ENCODE measurements around the gene PIK3AP1.
A peak's percentile ranks its signal among the peaks of the same experiment; 100 is the strongest.

Gene PIK3AP1

DNA sequence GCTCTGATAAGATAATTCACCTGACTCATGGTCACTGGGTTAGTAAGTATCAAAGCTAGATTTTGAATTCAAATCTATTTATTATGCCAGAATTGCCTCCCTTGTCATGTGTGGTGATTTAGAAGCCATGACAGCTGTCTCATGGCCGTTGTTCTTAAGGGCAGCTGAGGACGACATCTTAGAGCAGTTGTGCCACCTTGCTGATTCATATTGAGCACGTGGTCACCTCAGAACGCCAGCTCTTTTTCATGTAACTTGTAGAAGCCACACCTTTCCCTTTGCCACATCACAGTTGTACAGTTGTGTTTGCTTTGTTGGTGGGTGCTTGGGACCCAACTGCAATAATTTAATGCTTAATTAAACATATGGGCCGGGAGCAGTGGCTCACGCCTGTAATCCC is 4.3 kb upstream of the PIK3AP1 start:
- H3K27ac ChIP-seq (ENCODE audit: low read depth, low read length), result no peak overlapping the region
- H3K79me2 ChIP-seq (ENCODE audit: insufficient read depth, low read length), result peaks cover 2% of the 10 kb centered on the region
- H3K9me2 ChIP-seq (replicated peaks; ENCODE audit: insufficient read depth, low read length), result no peaks in the 10 kb centered on the region
- TF ChIP-seq EZH2phosphoT487 (conservative IDR thresholded peaks at IDR 0.05; ENCODE audit: low read length), result no peak
- TF ChIP-seq, protein P1, sequence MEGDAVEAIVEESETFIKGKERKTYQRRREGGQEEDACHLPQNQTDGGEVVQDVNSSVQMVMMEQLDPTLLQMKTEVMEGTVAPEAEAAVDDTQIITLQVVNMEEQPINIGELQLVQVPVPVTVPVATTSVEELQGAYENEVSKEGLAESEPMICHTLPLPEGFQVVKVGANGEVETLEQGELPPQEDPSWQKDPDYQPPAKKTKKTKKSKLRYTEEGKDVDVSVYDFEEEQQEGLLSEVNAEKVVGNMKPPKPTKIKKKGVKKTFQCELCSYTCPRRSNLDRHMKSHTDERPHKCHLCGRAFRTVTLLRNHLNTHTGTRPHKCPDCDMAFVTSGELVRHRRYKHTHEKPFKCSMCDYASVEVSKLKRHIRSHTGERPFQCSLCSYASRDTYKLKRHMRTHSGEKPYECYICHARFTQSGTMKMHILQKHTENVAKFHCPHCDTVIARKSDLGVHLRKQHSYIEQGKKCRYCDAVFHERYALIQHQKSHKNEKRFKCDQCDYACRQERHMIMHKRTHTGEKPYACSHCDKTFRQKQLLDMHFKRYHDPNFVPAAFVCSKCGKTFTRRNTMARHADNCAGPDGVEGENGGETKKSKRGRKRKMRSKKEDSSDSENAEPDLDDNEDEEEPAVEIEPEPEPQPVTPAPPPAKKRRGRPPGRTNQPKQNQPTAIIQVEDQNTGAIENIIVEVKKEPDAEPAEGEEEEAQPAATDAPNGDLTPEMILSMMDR (IDR thresholded peaks at IDR 0.05; ENCODE audit: insufficient read depth, low read length, poor library complexity, severe bottlenecking), result no peak
- no peaks in the 10 kb centered on the region for H3K9me3 ChIP-seq (ENCODE audit: insufficient read depth, low read length)
- H3K4me3 ChIP-seq (ENCODE audit: insufficient read depth, low read length, poor library complexity, severe bottlenecking), result no peak overlapping the region
- no peaks in the 10 kb centered on the region for H4K20me1 ChIP-seq (ENCODE audit: low read depth, low read length)
- no peak overlapping the region for H3K9ac ChIP-seq (ENCODE audit: low read length)
- no peak overlapping the region for H2AFZ ChIP-seq (ENCODE audit: low read depth, low read length, severe bottlenecking)
- no peaks in the 10 kb centered on the region for H3K36me3 ChIP-seq (ENCODE audit: low read length)
- no peak overlapping the region for H3K4me2 ChIP-seq (ENCODE audit: low read depth, low read length, poor library complexity, severe bottlenecking)
- peaks cover 34% of the 10 kb centered on the region for H3F3A ChIP-seq (ENCODE audit: insufficient read depth)
- H3K27me3 ChIP-seq (ENCODE audit: low read length), result no peaks in the 10 kb centered on the region

GRCh38 chr10:96721207-96721572 is 876 bp upstream of the PIK3AP1 start:
- Histone ChIP-seq H3K27ac (ENCODE audit: low read depth, low read length) (peak overlapping the region; percentile 96), H3K79me2 (ENCODE audit: insufficient read depth, low read length) (peaks cover 36% of the 10 kb centered on the region), H4K20me1 (ENCODE audit: low read depth, low read length) (no peaks in the 10 kb centered on the region), H3K9me3 (ENCODE audit: insufficient read depth, low read length) (no peaks in the 10 kb centered on the region), H3K4me3 (ENCODE audit: insufficient read depth, low read length, poor library complexity, severe bottlenecking) (peak overlapping the region; percentile 78), H3F3A (ENCODE audit: insufficient read depth) (peaks cover 24% of the 10 kb centered on the region), H3K9me2 (replicated peaks; ENCODE audit: insufficient read depth, low read length) (no peaks in the 10 kb centered on the region), H3K9ac (ENCODE audit: low read length) (peak overlapping the region; percentile 83), H3K36me3 (ENCODE audit: low read length) (peaks cover 5% of the 10 kb centered on the region; the same call in 1 of the 2 replicates), H2AFZ (ENCODE audit: low read depth, low read length, severe bottlenecking) (peak overlapping the region; percentile 1), H3K4me2 (ENCODE audit: low read depth, low read length, poor library complexity, severe bottlenecking) (peak overlapping the region; percentile 95), H3K27me3 (ENCODE audit: low read length) (no peaks in the 10 kb centered on the region)
- TF ChIP-seq, protein P1 (IDR thresholded peaks at IDR 0.05; ENCODE audit: insufficient read depth, low read length, poor library complexity, severe bottlenecking), result no peak
- no peak for TF ChIP-seq EZH2phosphoT487 (conservative IDR thresholded peaks at IDR 0.05; ENCODE audit: low read length)

DNA sequence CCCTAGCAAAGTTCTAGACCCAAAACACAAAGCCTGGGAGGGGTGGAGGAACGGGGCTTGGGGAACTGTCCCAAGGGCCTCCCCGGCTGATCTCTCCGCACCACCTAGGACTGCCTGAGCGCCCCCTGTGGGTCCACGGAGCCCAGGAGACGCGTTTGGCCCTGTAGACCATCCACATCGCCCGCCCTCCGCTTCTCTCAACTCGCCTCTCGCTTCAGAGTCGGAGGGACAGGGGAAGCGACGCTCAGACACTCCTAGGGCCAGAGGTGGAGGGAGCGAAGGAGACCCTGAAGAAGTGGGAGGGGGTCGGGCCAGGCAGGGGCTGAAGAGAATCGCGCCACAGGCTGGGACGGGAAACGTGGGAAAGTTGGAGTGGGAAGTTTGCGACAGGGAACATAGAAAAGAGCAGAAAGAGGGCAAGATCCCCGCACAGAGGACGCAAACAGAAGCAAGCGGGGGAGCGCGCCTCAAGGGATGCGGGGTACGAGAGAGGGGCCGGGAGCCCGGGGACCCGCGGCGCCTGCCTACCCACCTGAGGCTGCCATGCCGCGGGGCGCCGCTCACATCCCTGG is 378 bp downstream of the PIK3AP1 start:
- Histone ChIP-seq H3K9ac (ENCODE audit: low read length) (peak overlapping the region; percentile 83), H3K27ac (ENCODE audit: low read depth, low read length) (peak overlapping the region; percentile 96), H3K4me3 (ENCODE audit: insufficient read depth, low read length, poor library complexity, severe bottlenecking) (peak overlapping the region; percentile 78), H3K79me2 (ENCODE audit: insufficient read depth, low read length) (peaks cover 48% of the 10 kb centered on the region), H3K9me3 (ENCODE audit: insufficient read depth, low read length) (no peaks in the 10 kb centered on the region), H3K4me2 (ENCODE audit: low read depth, low read length, poor library complexity, severe bottlenecking) (peak overlapping the region; percentile 95), H3K9me2 (replicated peaks; ENCODE audit: insufficient read depth, low read length) (no peaks in the 10 kb centered on the region), H3F3A (ENCODE audit: insufficient read depth) (peaks cover 28% of the 10 kb centered on the region), H3K36me3 (ENCODE audit: low read length) (peaks cover 8% of the 10 kb centered on the region; the same call in 1 of the 2 replicates), H2AFZ (ENCODE audit: low read depth, low read length, severe bottlenecking) (no peak overlapping the region), H4K20me1 (ENCODE audit: low read depth, low read length) (no peaks in the 10 kb centered on the region), H3K27me3 (ENCODE audit: low read length) (no peaks in the 10 kb centered on the region)
- TF ChIP-seq, protein P1 (IDR thresholded peaks at IDR 0.05; ENCODE audit: insufficient read depth, low read length, poor library complexity, severe bottlenecking), result peak; percentile 87
- TF ChIP-seq EZH2phosphoT487 (conservative IDR thresholded peaks at IDR 0.05; ENCODE audit: low read length), result no peak
